OCI-LY3 (cell line): Measurements from ENCODE around the gene MTX1.
A peak's percentile ranks its signal among the peaks of the same experiment; 100 is the strongest.

Source experiments
- H2AFZ ChIP-seq: fragments of 200-600, 300-600 bp; shearing (Covaris generic); 2 replicates; pipeline ENCODE4 v1.6.0; 2014; ENCODE audit warnings: antibody characterized with exemption, low read depth, low read length
- H3K27ac ChIP-seq: fragments of 200-600, 300-600 bp; sonication (generic); 2 replicates; pipeline ENCODE4 v1.5.1; 2014; ENCODE audit warnings: mild to moderate bottlenecking, low read length, moderate library complexity, mixed read lengths
- H3K27me3 ChIP-seq: fragments of 200-600, 300-600 bp; sonication (generic); 2 replicates; pipeline ENCODE4 v1.6.1; 2014; ENCODE audit warnings: low read depth, low read length, mixed read lengths
- H3K36me3 ChIP-seq: fragments of 200-600, 300-600 bp; sonication (generic); replicated peaks from 2 replicates; pipeline ENCODE3; 2014; ENCODE audit warnings: low read depth, low read length, mixed read lengths
- H3K4me1 ChIP-seq: fragments of 300-600, 200-600 bp; sonication (generic); 2 replicates; pipeline ENCODE4 v1.6.1; 2014; ENCODE audit warnings: low read length, mixed read lengths
- H3K4me2 ChIP-seq: fragments of 200-600, 300-600 bp; sonication (generic); 2 replicates; pipeline ENCODE4 v1.6.1; 2014; ENCODE audit warnings: low read length, mixed read lengths
- H3K4me3 ChIP-seq: fragments of 300-600, 200-600 bp; sonication (generic); 2 replicates; pipeline ENCODE4 v1.5.1; 2014; ENCODE audit warnings: antibody characterized with exemption, mild to moderate bottlenecking, low read length, moderate library complexity
- H3K79me2 ChIP-seq: fragments of 300-600, 200-600 bp; shearing (Covaris generic); 2 replicates; pipeline ENCODE4 v1.6.1; 2014; ENCODE audit warnings: mild to moderate bottlenecking, low read length, mixed read lengths
- H3K9ac ChIP-seq: fragments of 300-600, 200-600 bp; shearing (Covaris generic); 2 replicates; pipeline ENCODE4 v1.6.0; 2014; ENCODE audit warnings: mild to moderate bottlenecking, low read length, moderate library complexity
- H3K9me3 ChIP-seq: fragments of 200-600, 300-600 bp; shearing (Covaris generic); 2 replicates; pipeline ENCODE4 v1.6.1; 2014; ENCODE audit warnings: low read length, mixed read lengths; ENCODE audit not compliant: insufficient read depth
- H4K20me1 ChIP-seq: fragments of 200-600, 300-600 bp; sonication (generic); 2 replicates; pipeline ENCODE4 v1.6.1; 2016; ENCODE audit warnings: low read length, mixed read lengths; ENCODE audit not compliant: insufficient read depth
- EZH2phosphoT487 ChIP-seq: fragments of 200-600 bp; shearing (Covaris generic); IDR thresholded peaks from 2 replicates; pipeline ENCODE4 v1.6.1; 2018; ENCODE audit warnings: antibody characterized with exemption, mixed run types, low read depth
- TF ChIP-seq, protein P1 (sequence below): fragments of 200-600, 300-600 bp; sonication (generic); IDR thresholded peaks from 2 replicates; pipeline ENCODE4 v1.5.1; 2014; ENCODE audit warnings: antibody characterized with exemption, low read length, low read depth

The MTX1 gene

DNA sequence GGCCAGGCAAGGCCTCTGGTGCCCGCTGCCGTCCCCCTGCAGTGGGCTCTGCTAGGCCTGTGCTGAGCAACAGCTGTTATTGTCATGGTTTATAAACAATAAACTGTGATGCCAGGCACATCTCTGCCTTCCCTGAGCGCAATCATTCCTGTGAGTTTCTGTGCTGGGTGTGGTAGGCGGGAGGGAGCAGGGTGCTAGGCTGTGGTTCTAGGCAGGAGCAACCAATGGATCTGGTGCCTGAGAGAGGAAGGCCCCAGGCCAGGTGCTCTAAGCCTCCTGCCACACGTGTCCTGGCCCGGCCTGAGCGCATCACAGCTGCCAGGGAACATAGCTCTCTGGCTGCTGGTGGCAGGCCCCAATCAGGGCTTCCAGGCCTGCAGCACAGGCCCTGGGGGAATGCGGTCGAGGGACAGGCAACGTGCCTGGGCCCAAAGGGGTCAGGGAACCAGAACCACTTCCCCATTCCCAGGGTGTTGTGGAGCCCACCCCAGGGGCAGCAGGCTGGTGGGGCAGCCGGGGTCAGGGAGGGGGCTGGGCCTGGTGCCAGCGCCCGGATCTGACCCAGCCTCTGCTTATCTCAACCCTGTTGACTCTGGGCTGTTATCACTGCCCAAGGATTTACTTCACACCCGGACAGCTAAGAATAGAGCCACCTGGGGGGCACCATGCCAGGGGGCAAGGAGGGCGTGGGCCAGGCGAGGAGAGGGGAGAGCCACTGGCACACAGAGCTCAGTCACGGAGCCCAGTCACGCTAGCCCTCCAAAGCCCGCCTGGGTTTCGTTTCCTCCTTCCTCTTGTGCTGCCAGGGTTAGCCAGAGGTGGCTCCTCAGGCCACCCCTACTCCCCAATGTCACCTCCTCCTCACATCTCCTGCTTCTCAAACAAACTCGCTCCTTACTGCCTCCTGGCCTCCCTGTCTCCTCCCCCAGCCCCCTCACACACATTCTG, 23.4 kb upstream of the MTX1 start:
- H3K79me2 ChIP-seq: no peaks in the 10 kb centered on the region
- no peaks in the 10 kb centered on the region for H3K27me3 ChIP-seq
- H3K4me2 ChIP-seq: peak overlapping the region; percentile 79
- peak overlapping the region; percentile 46 for H3K27ac ChIP-seq
- peak overlapping the region; percentile 48 for H3K4me3 ChIP-seq
- H4K20me1 ChIP-seq: no peaks in the 10 kb centered on the region
- TF ChIP-seq, protein P1, sequence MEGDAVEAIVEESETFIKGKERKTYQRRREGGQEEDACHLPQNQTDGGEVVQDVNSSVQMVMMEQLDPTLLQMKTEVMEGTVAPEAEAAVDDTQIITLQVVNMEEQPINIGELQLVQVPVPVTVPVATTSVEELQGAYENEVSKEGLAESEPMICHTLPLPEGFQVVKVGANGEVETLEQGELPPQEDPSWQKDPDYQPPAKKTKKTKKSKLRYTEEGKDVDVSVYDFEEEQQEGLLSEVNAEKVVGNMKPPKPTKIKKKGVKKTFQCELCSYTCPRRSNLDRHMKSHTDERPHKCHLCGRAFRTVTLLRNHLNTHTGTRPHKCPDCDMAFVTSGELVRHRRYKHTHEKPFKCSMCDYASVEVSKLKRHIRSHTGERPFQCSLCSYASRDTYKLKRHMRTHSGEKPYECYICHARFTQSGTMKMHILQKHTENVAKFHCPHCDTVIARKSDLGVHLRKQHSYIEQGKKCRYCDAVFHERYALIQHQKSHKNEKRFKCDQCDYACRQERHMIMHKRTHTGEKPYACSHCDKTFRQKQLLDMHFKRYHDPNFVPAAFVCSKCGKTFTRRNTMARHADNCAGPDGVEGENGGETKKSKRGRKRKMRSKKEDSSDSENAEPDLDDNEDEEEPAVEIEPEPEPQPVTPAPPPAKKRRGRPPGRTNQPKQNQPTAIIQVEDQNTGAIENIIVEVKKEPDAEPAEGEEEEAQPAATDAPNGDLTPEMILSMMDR: no peak
- no peak for TF ChIP-seq EZH2phosphoT487
- H2AFZ ChIP-seq: peak overlapping the region; percentile 80
- H3K9ac ChIP-seq: peak overlapping the region; percentile 56
- H3K9me3 ChIP-seq: no peaks in the 10 kb centered on the region
- H3K4me1 ChIP-seq: peaks cover 20% of the 10 kb centered on the region
- H3K36me3 ChIP-seq: peaks cover 2% of the 10 kb centered on the region

DNA sequence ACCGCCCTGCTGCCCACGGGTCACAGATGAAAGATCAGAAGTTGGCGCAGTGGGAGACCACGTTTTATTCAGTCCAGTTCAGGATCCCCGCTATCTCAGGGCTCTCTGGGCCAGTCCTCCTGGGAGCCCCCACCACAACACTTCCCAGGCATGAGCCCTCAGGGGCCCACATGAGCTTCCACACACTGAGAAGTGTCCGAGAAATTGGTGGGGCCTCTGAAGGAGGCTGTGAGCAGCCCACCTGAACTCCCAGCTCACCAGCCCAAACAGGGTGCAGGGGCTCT, 22.8 kb upstream of the MTX1 start:
- H3K4me2 ChIP-seq: peak overlapping the region; percentile 79
- H3K27ac ChIP-seq: peak overlapping the region; percentile 46

DNA sequence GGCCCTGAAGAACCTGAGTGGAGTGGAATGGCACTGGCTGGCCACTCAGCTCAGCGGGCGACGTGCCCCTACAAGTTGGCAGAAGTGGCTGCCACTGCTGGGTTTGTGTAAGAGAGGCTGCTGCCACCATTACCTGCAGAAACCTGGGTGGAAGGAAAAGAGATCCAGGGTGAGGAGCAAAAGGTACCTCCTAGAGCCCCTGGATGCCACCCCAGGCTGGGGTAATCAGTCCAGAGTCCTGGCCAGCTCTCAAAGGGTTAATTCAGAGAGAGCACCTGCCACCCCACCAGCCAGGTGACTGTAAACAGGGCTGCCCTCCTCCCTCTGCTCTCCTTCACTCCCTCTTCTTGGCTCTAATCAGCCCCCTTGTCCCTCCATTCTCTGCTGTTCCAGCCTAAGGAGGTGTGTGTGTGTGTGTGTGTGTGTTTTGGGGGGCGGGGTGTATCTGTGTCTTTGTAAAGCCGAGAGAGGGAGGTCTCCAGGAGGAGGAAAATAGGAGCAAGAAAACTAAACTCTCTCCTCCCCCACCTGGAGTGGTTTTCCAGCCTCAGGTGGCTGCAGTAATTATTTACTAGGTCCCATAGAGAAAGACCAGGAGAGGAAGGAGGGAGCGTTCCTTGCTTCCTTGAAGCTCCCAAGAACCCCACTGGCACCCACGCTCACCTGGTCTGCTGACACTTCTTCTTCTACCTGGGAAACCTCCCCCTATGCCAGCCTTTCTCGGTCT, 22.3 kb upstream of the MTX1 start:
- Histone ChIP-seq H3K4me2 (peak overlapping the region; percentile 79; the same call in 1 of the 2 replicates), H3K27ac (no peak overlapping the region), H3K9ac (peak overlapping the region; percentile 56; the same call in 1 of the 2 replicates)

More for the DNA sequence above, 22.8 kb upstream of the MTX1 start:
- H3K4me1 ChIP-seq: peaks cover 20% of the 10 kb centered on the region
- H2AFZ ChIP-seq: peak overlapping the region; percentile 80
- H3K4me3 ChIP-seq: peak overlapping the region; percentile 48
- no peaks in the 10 kb centered on the region for H3K79me2 ChIP-seq
- H3K9ac ChIP-seq: peak overlapping the region; percentile 56
- no peaks in the 10 kb centered on the region for H3K9me3 ChIP-seq
- H4K20me1 ChIP-seq: no peaks in the 10 kb centered on the region
- TF ChIP-seq, protein P1: no peak
- TF ChIP-seq EZH2phosphoT487: no peak
- peaks cover 2% of the 10 kb centered on the region for H3K36me3 ChIP-seq
- no peaks in the 10 kb centered on the region for H3K27me3 ChIP-seq

More for the DNA sequence above, 22.3 kb upstream of the MTX1 start:
- peaks cover 2% of the 10 kb centered on the region for H3K36me3 ChIP-seq
- no peak overlapping the region for H2AFZ ChIP-seq
- H3K27me3 ChIP-seq: no peaks in the 10 kb centered on the region
- no peak for TF ChIP-seq EZH2phosphoT487
- TF ChIP-seq, protein P1: no peak
- H3K9me3 ChIP-seq: no peaks in the 10 kb centered on the region
- no peak overlapping the region for H3K4me3 ChIP-seq
- H3K4me1 ChIP-seq: peaks cover 20% of the 10 kb centered on the region
- no peaks in the 10 kb centered on the region for H3K79me2 ChIP-seq
- H4K20me1 ChIP-seq: no peaks in the 10 kb centered on the region
